Bronchial epithelial cell (primary cell): Measurements from ENCODE around the gene MOBP. TPM values are rescaled to one million over a fixed set of nuclear protein-coding genes. Genes with fewer than 3 reads are reported as not detected.

Experiments
- DNase-seq: peaks from one replicate; pipeline ENCODE4 v3.0.0-alpha.2; 2010; ENCODE audit warnings: low read depth
- FAIRE-seq: peaks from 2 replicates; lab custom pipeline; 2011; peaks lifted over from hg19 to GRCh38; lab: Jason Lieb, UNC
- H3K27me3 ChIP-seq: 2 replicates; pipeline ENCODE4 v1.5.1; 2011; ENCODE audit warnings: low read length; ENCODE audit not compliant: control insufficient read depth, insufficient read depth
- H3K36me3 ChIP-seq: 2 replicates; pipeline ENCODE4 v1.5.1; 2011; ENCODE audit warnings: low read length; ENCODE audit not compliant: control insufficient read depth, insufficient read depth
- H3K4me3 ChIP-seq: 2 replicates; pipeline ENCODE4 v1.5.1; 2011; ENCODE audit warnings: mild to moderate bottlenecking, low read depth, low read length, control low read depth
- CTCF ChIP-seq: IDR thresholded peaks from 2 replicates; pipeline ENCODE4 v1.5.1; 2011; ENCODE audit warnings: mild to moderate bottlenecking, moderate library complexity, low read length, control low read depth, inconsistent platforms; ENCODE audit not compliant: insufficient read depth, severe bottlenecking
- total RNA-seq: library from RNA; depleted of rRNA; stranded (reverse); fragments of >200 nt; gene quantifications from 2 replicates; pipeline ENCODE4 v1.2.1, GENCODE V29; 2014

The MOBP gene
- total RNA-seq, 1 donor from 2014 or later = not detected

- FAIRE-seq = no peak
- TF ChIP-seq CTCF = no peak
- Histone ChIP-seq H3K4me3 (no peak overlapping the region), H3K36me3 (no peaks in the 10 kb centered on the region), H3K27me3 (no peaks in the 10 kb centered on the region)
- DNase-seq = no peak
Observed at GRCh38 chr3:39426312-39426711, 41.2 kb upstream of the MOBP start.

- Histone ChIP-seq H3K36me3 (no peaks in the 10 kb centered on the region), H3K4me3 (no peak overlapping the region), H3K27me3 (no peaks in the 10 kb centered on the region)
- DNase-seq (no peak), FAIRE-seq (peak; percentile 40)
- TF ChIP-seq CTCF = no peak
Observed at GRCh38 chr3:39427506-39427905, 40.0 kb upstream of the MOBP start.

- DNase-seq = no peak
- Histone ChIP-seq H3K4me3 (no peak overlapping the region), H3K36me3 (no peaks in the 10 kb centered on the region), H3K27me3 (no peaks in the 10 kb centered on the region)
- FAIRE-seq = no peak
- no peak for TF ChIP-seq CTCF
Observed at GRCh38 chr3:39428745-39429201, 38.7 kb upstream of the MOBP start.

GRCh38 chr3:39429466-39429865 lies 38.0 kb upstream of the MOBP start:
- no peaks in the 10 kb centered on the region for H3K36me3 ChIP-seq
- no peak overlapping the region for H3K4me3 ChIP-seq
- FAIRE-seq = no peak
- DNase-seq = no peak
- TF ChIP-seq CTCF = no peak
- H3K27me3 ChIP-seq = no peaks in the 10 kb centered on the region

GRCh38 chr3:39432342-39432741 lies 35.1 kb upstream of the MOBP start:
- Histone ChIP-seq H3K4me3 (no peak overlapping the region), H3K36me3 (no peaks in the 10 kb centered on the region), H3K27me3 (no peaks in the 10 kb centered on the region)
- peak; percentile 27 for DNase-seq
- no peak for FAIRE-seq
- no peak for TF ChIP-seq CTCF

GRCh38 chr3:39433642-39434041 lies 33.8 kb upstream of the MOBP start:
- TF ChIP-seq CTCF = no peak
- Histone ChIP-seq H3K36me3 (no peaks in the 10 kb centered on the region), H3K27me3 (no peaks in the 10 kb centered on the region), H3K4me3 (no peak overlapping the region)
- DNase-seq (no peak), FAIRE-seq (no peak)
